Measurements from ENCODE around the gene GUCD1.

GUCD1 gene

GRCh38 chr22:24594569-24595120, 39.7 kb upstream of the GUCD1 start:
- TF ChIP-seq ZNF391 (tag by site-specific recombination; IDR thresholded peaks at IDR 0.05; ENCODE audit: borderline replicate concordance, low read depth) = no peak
- Histone ChIP-seq H3K4me1 (ENCODE audit: control insufficient read depth, insufficient read depth, low read length) (no peaks in the 10 kb centered on the region), H3K27ac (ENCODE audit: extremely low read depth, low read depth, low read length) (no peak overlapping the region), H3K9me3 (ENCODE audit: control insufficient read depth, insufficient read depth, low read depth, low read length) (no peaks in the 10 kb centered on the region), H3K4me3 (ENCODE audit: low read depth, low read length) (no peak overlapping the region), H3K36me3 (ENCODE audit: control insufficient read depth in 2 of 2, insufficient read depth in 1 of 2, low read length in 2 of 2) (peaks cover 0 to under 1% of the 10 kb centered on the region in 2 experiments; a peak in 1 of 3 replicates)
- POLR2A ChIA-PET = no interaction called here
- CTCF ChIA-PET = interaction anchor here (0.6 kb wide), 1 partner anchor 514 kb away, joined by 3 read pairs; no protein-coding TSS in a partner anchor

DNA sequence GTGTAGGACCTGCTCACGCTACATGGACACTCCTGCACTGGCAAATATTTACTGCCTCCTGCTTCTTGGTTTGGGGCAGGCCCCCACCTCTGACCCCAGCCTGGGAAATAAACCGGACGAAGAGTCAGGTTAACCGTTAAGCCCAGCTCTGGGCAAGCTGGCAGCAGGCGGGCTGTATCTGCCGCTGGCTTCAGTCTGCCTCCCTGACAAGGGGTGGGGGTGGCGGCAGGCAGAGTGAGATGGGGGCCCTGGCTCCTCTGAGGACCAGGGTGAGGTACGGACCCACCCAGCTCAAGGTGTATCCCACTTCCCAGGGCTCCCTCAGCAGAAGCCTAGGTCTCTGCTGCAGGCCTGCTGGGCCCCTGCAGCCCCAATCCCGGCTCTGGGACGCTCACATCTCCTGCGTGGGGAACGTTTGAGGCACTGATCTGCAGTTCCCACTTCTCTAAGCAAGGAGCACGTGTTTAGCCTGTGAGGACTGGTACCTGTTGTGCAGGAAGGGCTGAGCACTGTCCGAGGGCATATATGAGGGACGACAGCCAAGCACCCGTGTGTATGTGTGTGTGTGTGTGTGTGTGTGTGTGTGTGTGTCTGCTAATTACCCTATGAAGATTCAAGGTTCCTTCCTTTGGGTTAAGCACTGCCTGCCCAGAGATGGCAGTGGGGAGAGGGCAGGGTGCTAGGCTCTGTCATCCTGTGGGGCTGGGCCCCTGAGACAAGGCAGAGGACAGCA, 39.1 kb upstream of the GUCD1 start:
- POLR2A ChIA-PET = interaction anchor here (1.4 to 1.9 kb wide), 2 partner anchors 10 to 39 kb away, joined by 6 to 14 read pairs; partner anchors contain the start of genes GGT1, GUCD1 and SNRPD3
- peaks cover 0 to 6% of the 10 kb centered on the region in 2 experiments; a peak in 1 of 3 replicates for H3K36me3 ChIP-seq (ENCODE audit: control insufficient read depth in 2 of 2, insufficient read depth in 1 of 2, low read length in 2 of 2)
- no peak overlapping the region for H3K4me3 ChIP-seq (ENCODE audit: low read depth, low read length)
- TF ChIP-seq ZNF513 (tag by site-specific recombination; IDR thresholded peaks at IDR 0.05) = no peak
- no peak for TF ChIP-seq ZNF146 (tag by site-specific recombination; IDR thresholded peaks at IDR 0.05)
- TF ChIP-seq ZNF280D (tag by site-specific recombination; IDR thresholded peaks at IDR 0.05) = no peak
- TF ChIP-seq, protein P1, sequence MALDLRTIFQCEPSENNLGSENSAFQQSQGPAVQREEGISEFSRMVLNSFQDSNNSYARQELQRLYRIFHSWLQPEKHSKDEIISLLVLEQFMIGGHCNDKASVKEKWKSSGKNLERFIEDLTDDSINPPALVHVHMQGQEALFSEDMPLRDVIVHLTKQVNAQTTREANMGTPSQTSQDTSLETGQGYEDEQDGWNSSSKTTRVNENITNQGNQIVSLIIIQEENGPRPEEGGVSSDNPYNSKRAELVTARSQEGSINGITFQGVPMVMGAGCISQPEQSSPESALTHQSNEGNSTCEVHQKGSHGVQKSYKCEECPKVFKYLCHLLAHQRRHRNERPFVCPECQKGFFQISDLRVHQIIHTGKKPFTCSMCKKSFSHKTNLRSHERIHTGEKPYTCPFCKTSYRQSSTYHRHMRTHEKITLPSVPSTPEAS (tag by site-specific recombination; IDR thresholded peaks at IDR 0.05) = peak; percentile 76
- no peak for TF ChIP-seq KLF7 (tag by site-specific recombination; IDR thresholded peaks at IDR 0.05; ENCODE audit: borderline replicate concordance)
- TF ChIP-seq SCRT2 (tag by site-specific recombination; IDR thresholded peaks at IDR 0.05) = peak; percentile 37; the same call in 1 of the 2 replicates
- TF ChIP-seq ZNF398 (tag by site-specific recombination; IDR thresholded peaks at IDR 0.05) = no peak
- TF ChIP-seq, protein P2, sequence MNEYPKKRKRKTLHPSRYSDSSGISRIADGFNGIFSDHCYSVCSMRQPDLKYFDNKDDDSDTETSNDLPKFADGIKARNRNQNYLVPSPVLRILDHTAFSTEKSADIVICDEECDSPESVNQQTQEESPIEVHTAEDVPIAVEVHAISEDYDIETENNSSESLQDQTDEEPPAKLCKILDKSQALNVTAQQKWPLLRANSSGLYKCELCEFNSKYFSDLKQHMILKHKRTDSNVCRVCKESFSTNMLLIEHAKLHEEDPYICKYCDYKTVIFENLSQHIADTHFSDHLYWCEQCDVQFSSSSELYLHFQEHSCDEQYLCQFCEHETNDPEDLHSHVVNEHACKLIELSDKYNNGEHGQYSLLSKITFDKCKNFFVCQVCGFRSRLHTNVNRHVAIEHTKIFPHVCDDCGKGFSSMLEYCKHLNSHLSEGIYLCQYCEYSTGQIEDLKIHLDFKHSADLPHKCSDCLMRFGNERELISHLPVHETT (tag by site-specific recombination; IDR thresholded peaks at IDR 0.05) = no peak
- TF ChIP-seq TCF7L2 (IDR thresholded peaks at IDR 0.05; ENCODE audit: borderline replicate concordance, low read depth, low read length) = no peak
- no peak for TF ChIP-seq PBX3 (CRISPR knock-in tag; IDR thresholded peaks at IDR 0.05)
- no peak for TF ChIP-seq ZBTB1 (tag by site-specific recombination; IDR thresholded peaks at IDR 0.05)
- TF ChIP-seq ZBTB7A (tag by site-specific recombination; IDR thresholded peaks at IDR 0.05; ENCODE audit: low read depth) = no peak
- TF ChIP-seq ZNF302 (tag by site-specific recombination; IDR thresholded peaks at IDR 0.05; ENCODE audit: low read depth) = no peak
- no peak for TF ChIP-seq PRDM6 (tag by site-specific recombination; IDR thresholded peaks at IDR 0.05)
- TF ChIP-seq ZNF416 (tag by site-specific recombination; IDR thresholded peaks at IDR 0.05) = no peak
- 0 out of 2 replicates have a peak, but pooled peaks have one; percentile 10 for TF ChIP-seq PATZ1 (tag by site-specific recombination; IDR thresholded peaks at IDR 0.05)

More for the DNA sequence above, 39.1 kb upstream of the GUCD1 start:
- no peaks in the 10 kb centered on the region for H3K4me1 ChIP-seq (ENCODE audit: control insufficient read depth, insufficient read depth, low read length)
- H3K27ac ChIP-seq (ENCODE audit: extremely low read depth, low read depth, low read length) = no peak overlapping the region
- no peaks in the 10 kb centered on the region for H3K9me3 ChIP-seq (ENCODE audit: control insufficient read depth, insufficient read depth, low read depth, low read length)
- CTCF ChIA-PET = interaction anchor here (0.6 to 1.3 kb wide), 3 partner anchors 8 to 514 kb away, joined by 3 read pairs; partner anchors contain the start of gene GGT1
